ENCODE measurements around the gene AATK. TPM values are rescaled to one million over a fixed set of nuclear protein-coding genes. Genes with fewer than 3 reads are reported as not detected.

AATK gene
- polyA plus RNA-seq, 1 donor (not counting 4 experiments of a cell fraction or from before 2014, with no cell fraction given): 0.16 TPM

DNA sequence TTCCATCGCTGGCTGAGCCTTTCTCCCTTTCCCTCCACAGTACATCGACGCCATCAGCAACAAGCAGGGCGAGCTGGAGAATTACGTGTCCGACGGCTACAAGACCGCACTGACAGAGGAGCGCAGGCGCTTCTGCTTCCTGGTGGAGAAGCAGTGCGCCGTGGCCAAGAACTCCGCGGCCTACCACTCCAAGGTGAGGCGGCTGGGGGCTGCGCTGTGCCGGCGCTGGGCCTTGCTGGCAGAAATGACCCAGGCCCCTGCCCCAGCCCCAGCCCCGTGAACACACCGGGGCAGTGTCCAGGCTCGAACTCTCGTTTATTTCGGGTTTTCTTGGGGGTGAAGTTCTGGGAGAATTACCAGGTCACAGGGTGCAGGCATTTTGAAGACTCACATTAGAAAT is 66.1 kb downstream of the AATK start:
- Histone ChIP-seq H3K79me2 (ENCODE audit: control insufficient read depth, insufficient read depth, low read length) (peaks cover 4% of the 10 kb centered on the region), H3K4me3 (ENCODE audit: control insufficient read depth in 2 of 3, extremely low read depth in 1 of 3, insufficient read depth in 2 of 3, low read depth in 1 of 3, low read length in 3 of 3) (no peak overlapping the region), H3K4me1 (ENCODE audit: control insufficient read depth, extremely low read depth, insufficient read depth, low read length) (peaks cover 31% of the 10 kb centered on the region), H3K27me3 (ENCODE audit: control insufficient read depth, extremely low read depth, insufficient read depth, low read length) (no peaks in the 10 kb centered on the region), H2AFZ (ENCODE audit: control insufficient read depth, low read length) (no peak overlapping the region), H3K9me3 (ENCODE audit: control insufficient read depth, low read depth, low read length) (no peaks in the 10 kb centered on the region), H4K20me1 (ENCODE audit: control insufficient read depth, extremely low read depth, insufficient read depth, low read length) (no peaks in the 10 kb centered on the region), H3K9ac (ENCODE audit: control insufficient read depth, extremely low read depth, insufficient read depth, low read length) (no peak overlapping the region), H3K4me2 (ENCODE audit: control insufficient read depth, extremely low read depth, insufficient read depth, low read depth, low read length) (no peak overlapping the region), H3K27ac (ENCODE audit: control insufficient read depth, insufficient read depth, low read length) (no peak overlapping the region), H3K36me3 (ENCODE audit: control insufficient read depth in 2 of 2, extremely low read depth in 1 of 2, insufficient read depth in 2 of 2, low read length in 2 of 2) (peaks cover 40 to 57% of the 10 kb centered on the region in 2 experiments), H3K9me1 (ENCODE audit: control insufficient read depth, extremely low read depth, insufficient read depth, low read length) (peaks cover 3% of the 10 kb centered on the region)
- TF ChIP-seq EZH2 (IDR thresholded peaks at IDR 0.05; ENCODE audit: low read length): no peak
- TF ChIP-seq, protein P1, sequence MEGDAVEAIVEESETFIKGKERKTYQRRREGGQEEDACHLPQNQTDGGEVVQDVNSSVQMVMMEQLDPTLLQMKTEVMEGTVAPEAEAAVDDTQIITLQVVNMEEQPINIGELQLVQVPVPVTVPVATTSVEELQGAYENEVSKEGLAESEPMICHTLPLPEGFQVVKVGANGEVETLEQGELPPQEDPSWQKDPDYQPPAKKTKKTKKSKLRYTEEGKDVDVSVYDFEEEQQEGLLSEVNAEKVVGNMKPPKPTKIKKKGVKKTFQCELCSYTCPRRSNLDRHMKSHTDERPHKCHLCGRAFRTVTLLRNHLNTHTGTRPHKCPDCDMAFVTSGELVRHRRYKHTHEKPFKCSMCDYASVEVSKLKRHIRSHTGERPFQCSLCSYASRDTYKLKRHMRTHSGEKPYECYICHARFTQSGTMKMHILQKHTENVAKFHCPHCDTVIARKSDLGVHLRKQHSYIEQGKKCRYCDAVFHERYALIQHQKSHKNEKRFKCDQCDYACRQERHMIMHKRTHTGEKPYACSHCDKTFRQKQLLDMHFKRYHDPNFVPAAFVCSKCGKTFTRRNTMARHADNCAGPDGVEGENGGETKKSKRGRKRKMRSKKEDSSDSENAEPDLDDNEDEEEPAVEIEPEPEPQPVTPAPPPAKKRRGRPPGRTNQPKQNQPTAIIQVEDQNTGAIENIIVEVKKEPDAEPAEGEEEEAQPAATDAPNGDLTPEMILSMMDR (optimal IDR thresholded peaks at IDR 0.05 in 1 of 3, IDR thresholded peaks at IDR 0.05 in 1 of 3, conservative IDR thresholded peaks at IDR 0.05 in 1 of 3; ENCODE audit: extremely low read depth in 1 of 3, insufficient read depth in 2 of 3, low read length in 3 of 3): no peak
- dilution Hi-C loops (cut with MboI; ENCODE audit: extremely low pct_ligation_motif_present, low sequenced_read_pairs): no loop called here
- no peak for DNase-seq (ENCODE audit: low read depth, low spot score)
- no peak for FAIRE-seq

DNA sequence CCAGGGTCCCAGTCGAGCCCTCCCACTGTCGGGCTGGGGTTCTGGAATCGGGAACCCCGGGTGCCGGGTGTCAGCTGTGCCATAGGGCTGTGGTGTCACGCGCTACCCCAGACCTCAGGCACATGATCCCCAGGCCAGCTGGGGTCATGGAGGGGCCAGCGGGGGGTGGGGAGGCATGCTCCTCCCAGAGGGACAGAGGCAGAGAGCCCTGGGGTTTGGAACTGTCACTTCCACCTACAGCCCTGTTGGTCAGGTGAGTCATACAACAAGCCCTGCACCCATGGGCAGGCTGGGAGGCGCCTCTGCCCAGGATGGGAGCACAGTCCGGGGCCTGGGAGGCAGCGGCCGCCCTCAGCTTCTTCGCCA is 68.1 kb downstream of the AATK start:
- Histone ChIP-seq H3K9ac (ENCODE audit: control insufficient read depth, extremely low read depth, insufficient read depth, low read length) (peak overlapping the region; percentile 89), H3K4me1 (ENCODE audit: control insufficient read depth, extremely low read depth, insufficient read depth, low read length) (peaks cover 50% of the 10 kb centered on the region), H3K9me3 (ENCODE audit: control insufficient read depth, low read depth, low read length) (no peaks in the 10 kb centered on the region), H3K36me3 (ENCODE audit: control insufficient read depth in 2 of 2, extremely low read depth in 1 of 2, insufficient read depth in 2 of 2, low read length in 2 of 2) (peaks cover 27 to 54% of the 10 kb centered on the region in 2 experiments), H3K27me3 (ENCODE audit: control insufficient read depth, extremely low read depth, insufficient read depth, low read length) (no peaks in the 10 kb centered on the region), H4K20me1 (ENCODE audit: control insufficient read depth, extremely low read depth, insufficient read depth, low read length) (no peaks in the 10 kb centered on the region), H2AFZ (ENCODE audit: control insufficient read depth, low read length) (no peak overlapping the region), H3K9me1 (ENCODE audit: control insufficient read depth, extremely low read depth, insufficient read depth, low read length) (peaks cover 8% of the 10 kb centered on the region), H3K4me3 (ENCODE audit: control insufficient read depth in 2 of 3, extremely low read depth in 1 of 3, insufficient read depth in 2 of 3, low read depth in 1 of 3, low read length in 3 of 3) (no peak overlapping the region), H3K4me2 (ENCODE audit: control insufficient read depth, extremely low read depth, insufficient read depth, low read depth, low read length) (peak overlapping the region; percentile 22), H3K27ac (ENCODE audit: control insufficient read depth, insufficient read depth, low read length) (peak overlapping the region; percentile 75), H3K79me2 (ENCODE audit: control insufficient read depth, insufficient read depth, low read length) (peaks cover 4% of the 10 kb centered on the region)
- dilution Hi-C loops (cut with MboI; ENCODE audit: extremely low pct_ligation_motif_present, low sequenced_read_pairs): no loop called here
- DNase-seq (ENCODE audit: low read depth, low spot score): no peak
- TF ChIP-seq EZH2 (IDR thresholded peaks at IDR 0.05; ENCODE audit: low read length): no peak
- TF ChIP-seq, protein P1 (optimal IDR thresholded peaks at IDR 0.05 in 1 of 3, IDR thresholded peaks at IDR 0.05 in 1 of 3, conservative IDR thresholded peaks at IDR 0.05 in 1 of 3; ENCODE audit: extremely low read depth in 1 of 3, insufficient read depth in 2 of 3, low read length in 3 of 3): no peak
- FAIRE-seq: no peak

Measured in keratinocyte (primary cell).